KOPT-K1 (cell line): ENCODE results near the gene CPSF4.

Experiments
- H3K27ac ChIP-seq: fragments of 200-600 bp; sonication (generic); 2 replicates; pipeline ENCODE4 v1.5.1; 2016; ENCODE audit warnings: antibody characterized with exemption, mild to moderate bottlenecking, low read depth, low read length; ENCODE audit not compliant: poor library complexity, severe bottlenecking
- H3K36me3 ChIP-seq: fragments of 200-600 bp; sonication (generic); 2 replicates; pipeline ENCODE4 v1.5.1; 2017; ENCODE audit warnings: antibody characterized with exemption, mild to moderate bottlenecking, low read length, moderate library complexity; ENCODE audit not compliant: insufficient read depth
- H3K9me3 ChIP-seq: fragments of 200-600 bp; sonication (generic); 2 replicates; pipeline ENCODE4 v1.5.1; 2017; ENCODE audit warnings: antibody characterized with exemption, low read length, mild to moderate bottlenecking; ENCODE audit not compliant: insufficient read depth, poor library complexity, severe bottlenecking

Gene CPSF4

DNA sequence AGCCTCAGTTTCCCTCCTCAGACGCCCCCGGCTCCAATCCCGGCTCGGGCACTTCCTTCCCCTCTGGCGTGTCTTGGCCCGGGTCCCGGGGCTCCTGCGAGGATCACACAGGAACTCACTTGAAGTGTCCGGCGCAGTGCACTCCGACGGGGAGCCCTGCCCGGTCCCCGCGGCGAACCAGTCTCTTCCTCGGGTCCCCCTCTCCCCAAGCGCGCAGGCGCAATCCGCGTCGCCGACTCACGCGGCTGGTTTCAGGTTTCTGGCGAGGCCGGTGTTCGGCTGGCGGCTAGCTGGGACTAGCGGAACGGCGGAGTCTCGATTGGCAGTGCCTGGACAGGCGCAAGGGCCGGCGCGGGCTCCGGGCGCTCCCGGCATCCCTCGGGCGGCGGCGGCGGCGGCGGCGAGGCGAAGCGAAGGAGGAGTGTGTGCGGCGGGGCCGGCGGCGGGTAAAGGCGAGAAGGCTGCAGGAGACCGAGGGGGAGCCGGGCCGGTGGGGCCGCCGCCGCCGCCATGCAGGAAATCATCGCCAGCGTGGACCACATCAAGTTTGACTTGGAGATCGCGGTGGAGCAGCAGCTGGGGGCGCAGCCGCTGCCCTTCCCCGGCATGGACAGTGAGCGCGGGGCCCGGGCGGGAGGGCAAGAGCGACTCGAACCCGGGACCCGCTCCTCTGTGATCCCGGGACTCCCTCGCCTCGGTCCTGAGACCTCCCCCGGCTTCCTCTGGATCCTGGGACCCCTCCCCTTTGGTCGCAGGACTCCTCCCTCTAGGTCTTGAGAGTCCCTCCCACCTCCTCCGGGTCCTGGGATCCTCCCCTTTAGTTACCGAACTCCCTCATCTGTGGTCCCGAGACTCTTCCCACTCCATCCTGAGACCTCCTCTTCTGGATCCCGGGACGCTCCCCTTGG, at the start of gene CPSF4, which contains the start of gene PTCD1:
CPSF4 (plus strand) TSS at position 371 of the 908 bp plus-strand sequence; CDS start at position 511, 140 bp downstream.
PTCD1 (minus strand) TSS at position 226 of the 908 bp plus-strand sequence. CDS start 3,556 bp downstream, outside the sequence.
- Histone ChIP-seq H3K36me3 (peaks cover 48% of the 10 kb centered on the region), H3K9me3 (no peaks in the 10 kb centered on the region), H3K27ac (peak within 1 kb of the TSS; percentile 82)

DNA sequence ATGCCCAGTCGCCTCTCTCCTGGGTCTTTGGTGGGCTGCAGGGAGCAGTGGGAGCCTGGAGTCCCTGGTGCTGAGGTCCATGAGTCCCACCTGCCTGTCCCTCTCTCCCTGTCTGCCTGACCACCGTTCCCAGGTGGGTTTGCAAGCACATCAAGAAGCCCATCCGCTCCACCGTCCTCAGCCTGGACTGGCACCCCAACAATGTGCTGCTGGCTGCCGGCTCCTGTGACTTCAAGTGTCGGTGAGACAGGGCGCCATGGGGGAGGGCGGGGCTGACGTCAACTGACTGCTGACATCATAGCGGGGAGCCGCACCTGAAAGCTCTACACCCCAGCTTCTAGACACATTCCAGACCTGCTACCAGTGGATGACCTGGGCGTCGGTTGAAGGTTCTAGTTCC, 49.0 kb upstream of the CPSF4 start:
- Histone ChIP-seq H3K36me3 (peaks cover 95% of the 10 kb centered on the region), H3K9me3 (no peaks in the 10 kb centered on the region), H3K27ac (no peak overlapping the region)

DNA sequence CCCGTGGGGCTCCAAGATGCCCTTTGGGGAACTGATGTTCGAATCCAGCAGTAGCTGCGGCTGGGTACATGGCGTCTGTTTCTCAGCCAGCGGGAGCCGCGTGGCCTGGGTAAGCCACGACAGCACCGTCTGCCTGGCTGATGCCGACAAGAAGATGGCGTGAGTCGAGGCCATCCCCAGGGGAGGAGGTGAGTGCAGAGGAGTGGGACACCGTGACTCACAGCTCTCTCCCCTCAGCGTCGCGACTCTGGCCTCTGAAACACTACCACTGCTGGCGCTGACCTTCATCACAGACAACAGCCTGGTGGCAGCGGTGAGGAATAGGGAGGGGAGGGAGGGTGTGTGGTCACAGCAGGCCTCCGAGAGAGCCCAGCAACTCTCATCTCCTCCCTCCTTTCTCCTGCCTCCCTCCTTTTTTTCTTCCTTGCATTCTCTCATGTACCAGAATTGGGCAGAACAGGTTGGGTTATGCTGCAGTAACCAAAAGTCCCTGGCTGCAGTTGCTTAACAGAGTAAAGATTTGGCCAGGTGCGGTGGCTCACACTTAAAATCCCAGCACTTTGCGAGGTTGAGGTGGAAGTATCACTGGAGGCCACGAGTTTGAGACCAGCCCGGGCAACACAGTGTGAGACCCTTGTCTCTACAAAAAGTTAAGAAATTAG, 47.7 kb upstream of the CPSF4 start:
- peaks cover 98% of the 10 kb centered on the region for H3K36me3 ChIP-seq
- no peak overlapping the region for H3K27ac ChIP-seq
- H3K9me3 ChIP-seq = no peaks in the 10 kb centered on the region

DNA sequence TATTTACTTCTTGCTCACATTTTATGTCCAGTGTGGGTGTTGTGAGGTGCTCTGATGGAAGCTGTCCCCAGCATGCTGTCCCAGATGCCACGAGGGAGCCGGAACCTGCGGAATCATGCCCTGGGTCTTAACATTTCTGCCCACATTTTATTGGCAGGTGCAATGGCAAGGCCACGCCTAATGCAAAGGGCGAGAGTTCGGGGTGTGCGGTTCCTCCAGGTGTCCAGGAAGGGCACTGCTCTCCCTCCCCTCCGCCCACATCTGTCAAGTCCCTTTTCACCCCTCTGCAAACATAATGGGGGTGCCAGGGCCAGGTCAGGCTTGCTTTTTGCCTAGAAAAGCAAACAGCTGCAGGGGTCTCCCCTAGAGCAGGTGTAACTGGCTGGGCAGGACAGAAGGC, 46.7 kb upstream of the CPSF4 start:
- peaks cover 98% of the 10 kb centered on the region for H3K36me3 ChIP-seq
- H3K9me3 ChIP-seq = no peaks in the 10 kb centered on the region
- H3K27ac ChIP-seq = no peak overlapping the region

DNA sequence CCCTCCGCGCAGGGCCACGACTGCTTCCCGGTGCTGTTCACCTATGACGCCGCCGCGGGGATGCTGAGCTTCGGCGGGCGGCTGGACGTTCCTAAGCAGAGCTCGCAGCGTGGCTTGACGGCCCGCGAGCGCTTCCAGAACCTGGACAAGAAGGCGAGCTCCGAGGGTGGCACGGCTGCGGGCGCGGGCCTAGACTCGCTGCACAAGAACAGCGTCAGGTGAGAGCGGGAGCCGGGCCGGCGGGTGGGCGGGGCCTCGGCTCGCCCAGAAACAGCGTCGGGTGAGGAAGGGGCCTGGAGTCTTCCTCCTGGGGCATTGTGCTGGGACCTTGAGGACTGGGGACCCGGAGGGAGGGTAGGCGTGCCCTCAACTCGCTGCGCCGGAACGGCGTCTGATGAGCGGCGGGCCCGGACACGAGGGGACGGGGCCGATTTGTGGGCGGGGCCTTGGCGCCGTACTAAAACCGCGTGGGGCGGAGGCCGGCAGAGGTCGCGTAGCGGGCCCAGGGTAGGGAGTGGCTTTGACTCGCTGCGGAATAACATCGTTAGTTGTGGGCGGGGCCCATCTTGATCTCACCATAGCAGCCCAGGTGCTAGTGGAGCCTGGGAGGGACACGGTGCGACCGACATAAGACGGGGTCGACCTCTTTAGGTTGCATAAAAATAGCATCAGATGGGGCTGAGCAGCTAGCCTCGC, 45.9 kb upstream of the CPSF4 start:
- Histone ChIP-seq H3K36me3 (peaks cover 98% of the 10 kb centered on the region), H3K27ac (no peak overlapping the region), H3K9me3 (no peaks in the 10 kb centered on the region)

DNA sequence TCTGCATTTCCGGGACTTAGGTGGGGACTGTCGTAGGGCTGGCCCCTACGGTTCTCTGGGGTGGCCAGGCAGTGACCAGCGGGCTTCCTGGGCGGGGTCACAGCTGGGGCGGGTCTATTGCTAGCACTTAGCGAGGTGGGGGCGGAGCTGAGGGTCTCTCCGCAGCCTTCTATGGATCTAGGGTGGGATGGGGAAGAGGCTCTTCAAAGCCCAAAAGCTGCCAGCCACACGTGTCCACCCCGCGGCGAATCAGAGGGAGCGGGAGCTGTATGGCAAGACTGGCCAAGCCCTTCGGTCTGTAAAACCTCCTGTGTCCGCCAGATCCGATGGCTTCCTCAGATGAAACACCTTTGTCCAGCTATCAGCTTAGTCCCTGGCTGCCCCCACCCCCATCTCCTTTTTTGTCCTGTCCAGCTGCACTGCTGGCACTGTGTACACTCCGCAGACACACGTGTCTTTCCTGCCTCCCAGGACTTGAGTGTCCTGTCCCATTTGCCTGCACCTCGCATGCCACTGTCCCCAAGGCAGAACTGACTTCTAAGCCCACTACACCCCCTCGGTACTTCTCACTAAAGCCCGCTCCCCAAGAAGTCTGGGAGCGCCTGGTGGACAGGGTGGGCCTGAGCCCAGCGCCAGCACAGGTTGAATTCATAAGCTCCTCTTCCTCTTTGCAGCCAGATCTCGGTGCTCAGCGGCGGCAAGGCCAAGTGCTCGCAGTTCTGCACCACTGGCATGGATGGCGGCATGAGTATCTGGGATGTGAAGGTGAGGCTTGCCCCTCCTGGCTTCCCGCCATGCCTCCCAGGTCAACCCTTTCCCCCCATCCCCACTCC, 45.2 kb upstream of the CPSF4 start:
- peaks cover 98% of the 10 kb centered on the region for H3K36me3 ChIP-seq
- no peaks in the 10 kb centered on the region for H3K9me3 ChIP-seq
- H3K27ac ChIP-seq = no peak overlapping the region

DNA sequence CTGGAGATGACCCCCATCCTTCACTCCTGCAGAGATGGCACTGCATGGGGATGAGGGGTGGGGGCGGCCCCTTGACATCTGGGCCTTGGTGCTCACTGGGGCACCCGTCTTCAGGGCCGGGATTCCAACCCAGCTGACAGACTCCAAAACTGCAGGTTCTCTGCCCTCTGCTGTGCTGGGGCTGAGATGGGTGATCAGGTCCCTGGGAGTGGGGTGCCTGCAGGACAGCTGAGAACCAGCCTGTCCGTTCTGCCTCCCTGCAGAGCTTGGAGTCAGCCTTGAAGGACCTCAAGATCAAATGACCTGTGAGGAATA, 44.6 kb upstream of the CPSF4 start:
- Histone ChIP-seq H3K9me3 (no peaks in the 10 kb centered on the region), H3K27ac (no peak overlapping the region), H3K36me3 (peaks cover 100% of the 10 kb centered on the region)

DNA sequence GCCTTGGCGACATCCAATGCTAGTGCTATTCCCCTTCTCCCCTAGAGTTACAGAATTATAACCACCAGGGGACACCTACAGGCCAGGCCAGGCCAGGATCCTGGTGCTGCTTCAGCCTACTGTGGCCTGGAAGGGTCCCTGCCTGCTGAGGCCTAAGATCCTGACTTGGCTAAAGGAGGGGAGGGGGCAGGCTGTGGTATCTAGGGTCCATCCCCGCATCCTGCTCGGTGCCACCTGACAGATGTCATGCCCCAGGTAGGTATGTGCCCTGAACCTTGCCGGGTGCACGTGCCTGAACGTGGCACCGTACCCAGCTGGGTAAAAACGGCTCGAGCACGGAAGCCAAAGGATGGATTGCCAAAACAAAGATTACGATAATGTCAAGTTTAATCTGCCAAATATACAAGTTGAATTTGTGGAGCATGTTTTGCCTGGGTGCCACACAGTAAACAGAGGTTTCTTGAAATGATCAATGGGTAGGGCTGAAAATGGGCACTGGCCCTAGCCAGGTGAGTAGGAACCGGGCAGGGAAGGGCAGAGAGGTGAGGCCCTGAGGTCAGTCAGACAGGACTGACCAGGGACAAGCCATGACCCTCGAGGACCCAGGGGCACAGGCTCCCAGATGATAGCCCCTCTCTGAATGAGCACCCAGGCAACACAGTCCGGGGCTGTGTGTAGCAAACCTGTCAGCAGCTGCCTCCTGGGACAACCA, 43.0 kb upstream of the CPSF4 start:
- H3K9me3 ChIP-seq = no peaks in the 10 kb centered on the region
- no peak overlapping the region for H3K27ac ChIP-seq
- H3K36me3 ChIP-seq = peaks cover 100% of the 10 kb centered on the region

DNA sequence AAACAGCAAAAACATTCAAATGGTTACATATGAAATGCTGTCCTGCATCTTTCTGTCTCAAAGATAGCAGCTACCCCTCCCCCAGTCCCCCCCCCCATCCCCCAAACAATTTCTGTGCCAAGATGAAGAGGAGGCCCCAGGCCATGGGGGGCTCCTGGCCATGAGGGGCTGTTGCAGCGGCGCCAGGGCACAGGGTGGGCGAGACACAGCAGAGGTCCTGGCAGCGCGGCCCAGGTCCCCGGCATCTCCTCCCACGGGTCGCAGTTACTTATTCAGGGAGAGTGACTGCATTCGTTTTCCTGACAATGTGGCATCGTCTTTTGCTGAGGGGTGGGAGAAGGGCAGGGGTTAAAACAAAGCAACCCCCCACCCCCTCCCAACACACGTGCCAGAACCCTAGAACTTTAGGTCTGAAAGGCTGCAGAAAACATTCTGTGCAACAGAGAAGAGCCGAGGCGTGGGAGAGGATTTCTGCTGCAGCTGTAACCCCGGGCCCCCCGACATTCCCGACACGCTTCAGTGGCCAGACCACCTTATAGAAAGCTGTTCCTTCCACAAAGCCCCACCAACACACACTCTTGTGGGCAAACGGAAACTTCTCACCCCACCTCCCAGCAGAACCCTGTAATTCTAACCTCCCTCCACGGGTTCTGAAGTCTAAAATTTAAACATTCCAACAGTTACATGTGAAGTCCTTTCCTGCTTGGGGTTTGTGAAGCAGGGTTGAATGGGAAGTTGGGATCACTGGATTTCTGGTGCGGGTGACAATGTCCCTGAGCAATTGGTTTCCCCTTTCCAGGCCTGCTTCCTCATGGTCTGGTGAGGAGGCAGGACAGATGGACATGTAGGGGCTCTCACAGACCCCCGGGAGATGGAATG, 42.1 kb upstream of the CPSF4 start:
- H3K27ac ChIP-seq = no peak overlapping the region
- peaks cover 100% of the 10 kb centered on the region for H3K36me3 ChIP-seq
- H3K9me3 ChIP-seq = no peaks in the 10 kb centered on the region

DNA sequence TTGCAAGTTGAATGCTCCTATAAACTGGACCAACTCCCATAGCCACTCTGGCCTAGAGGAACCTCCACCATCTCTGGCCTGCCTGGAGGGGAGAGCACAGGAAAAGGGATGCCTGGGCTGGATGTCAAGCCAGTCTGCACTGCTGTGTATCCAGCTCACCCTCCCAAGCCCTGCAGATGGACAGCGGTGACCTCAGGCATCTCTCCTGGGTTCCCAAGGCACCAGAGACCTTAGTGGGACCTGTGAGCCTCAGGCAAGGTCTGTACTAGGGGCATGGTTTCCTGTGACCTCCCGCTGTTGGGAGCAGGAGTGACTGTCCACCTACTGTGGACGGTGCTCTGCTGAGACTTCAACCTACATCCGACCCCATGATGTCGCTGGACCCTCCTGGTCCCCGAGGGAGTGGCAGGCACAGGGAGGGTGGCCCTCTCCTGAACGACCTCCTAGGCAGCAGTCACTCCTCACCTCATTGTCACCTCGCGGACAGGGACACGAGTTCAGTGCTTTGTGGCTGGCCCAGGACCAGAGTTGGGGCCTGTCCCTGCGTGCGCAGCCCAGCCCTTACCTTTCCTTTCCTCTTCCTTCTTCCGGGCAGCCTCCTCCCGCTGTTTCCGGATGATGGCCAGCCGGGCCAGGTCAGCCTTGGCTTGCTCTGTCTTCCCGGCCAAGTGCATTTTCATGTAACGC, 41.3 kb upstream of the CPSF4 start:
- H3K36me3 ChIP-seq = peaks cover 100% of the 10 kb centered on the region
- no peak overlapping the region for H3K27ac ChIP-seq
- H3K9me3 ChIP-seq = no peaks in the 10 kb centered on the region

DNA sequence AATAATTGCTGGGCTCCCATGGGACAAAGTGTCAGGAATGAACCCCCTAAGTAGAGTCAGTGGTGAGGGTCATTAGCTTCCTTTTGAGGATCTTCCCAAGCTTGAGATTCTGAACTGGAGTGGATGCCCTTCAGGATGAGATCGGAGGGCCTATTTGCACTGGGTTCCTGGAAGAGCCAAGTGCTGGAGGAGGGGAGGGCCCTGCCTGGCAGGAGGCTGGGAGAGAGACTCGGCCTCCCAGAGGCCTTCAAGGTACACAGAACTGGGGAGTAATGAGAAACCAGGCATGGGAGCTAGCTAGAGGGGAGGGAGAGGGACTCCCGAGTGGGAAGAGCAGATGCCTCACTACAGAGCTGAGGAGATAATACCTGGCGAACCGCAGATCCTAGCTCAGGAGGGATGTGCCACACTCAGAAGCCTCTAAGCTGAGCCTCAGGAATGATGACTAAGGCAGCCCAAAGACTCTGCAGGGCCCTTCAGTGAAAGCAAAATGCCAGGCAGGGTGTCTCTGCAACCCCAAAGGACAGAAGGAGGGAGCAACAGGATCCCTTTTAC, 39.8 kb upstream of the CPSF4 start:
- Histone ChIP-seq H3K9me3 (no peaks in the 10 kb centered on the region), H3K27ac (no peak overlapping the region), H3K36me3 (peaks cover 100% of the 10 kb centered on the region)

DNA sequence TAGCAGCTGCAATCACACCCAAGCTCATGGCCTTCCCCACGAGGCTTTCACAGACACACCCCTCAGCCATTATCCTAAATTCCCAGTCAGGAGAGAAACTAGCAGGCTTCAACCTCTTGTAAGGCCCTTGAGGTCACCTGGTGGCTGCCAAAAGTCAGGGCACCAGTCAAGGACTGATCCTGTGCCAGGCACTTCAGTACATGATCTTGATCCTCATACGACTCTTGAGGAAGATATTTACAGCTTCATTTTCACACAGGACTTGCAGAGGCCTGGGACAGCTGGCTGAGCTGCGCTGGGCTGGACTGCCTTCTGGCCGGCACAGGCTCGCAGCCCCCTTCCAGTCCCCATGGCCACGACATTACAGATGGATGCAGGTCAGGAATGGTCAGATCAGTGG, 39.1 kb upstream of the CPSF4 start:
- H3K27ac ChIP-seq = no peak overlapping the region
- H3K36me3 ChIP-seq = peaks cover 100% of the 10 kb centered on the region
- no peaks in the 10 kb centered on the region for H3K9me3 ChIP-seq

DNA sequence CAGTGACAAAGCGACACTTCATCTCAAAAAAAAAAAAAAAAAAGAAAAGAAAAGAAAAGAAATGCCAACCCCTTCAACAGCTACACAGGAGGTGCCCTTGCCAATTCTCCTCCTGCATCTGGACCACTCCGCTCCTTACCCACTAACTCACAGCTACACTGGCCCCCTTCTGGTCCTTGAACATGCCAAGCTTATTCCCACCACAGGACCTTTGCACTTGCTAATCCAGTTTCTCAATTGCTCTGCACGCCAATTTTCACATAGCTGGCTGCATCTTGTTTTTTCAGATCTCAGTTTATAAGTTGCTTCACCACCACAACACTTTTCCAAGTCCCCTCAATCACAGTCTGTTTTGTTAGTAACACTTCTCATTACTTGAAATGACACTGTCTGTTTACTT, 35.9 kb upstream of the CPSF4 start:
- no peak overlapping the region for H3K27ac ChIP-seq
- H3K36me3 ChIP-seq = peaks cover 81% of the 10 kb centered on the region
- no peaks in the 10 kb centered on the region for H3K9me3 ChIP-seq
